Esophagus squamous epithelium (tissue), 4 donors: ENCODE data around the gene CTNS.

Experiments used
- CTCF ChIP-seq, 6 experiments: fragments of 450-650 bp in 4 of 6; fragments of 200-600 bp in 2 of 6; sonication (generic) in 2 of 6; IDR thresholded peaks; one replicate each; pipeline ENCODE4 v1.5.1; 2016 to 2019; ENCODE audit warnings: antibody characterized with exemption in 6 of 6, mild to moderate bottlenecking in 4 of 6, moderate library complexity in 4 of 6
- POLR2A ChIP-seq, 4 donors: fragments of 450-650 bp; IDR thresholded peaks; one replicate each; pipeline ENCODE4 v1.6.1; 2017; ENCODE audit warnings: antibody characterized with exemption in 4 of 4, mild to moderate bottlenecking in 4 of 4, moderate library complexity in 3 of 4

GRCh38 chr17:3622977-3623594 is 13.5 kb upstream of the CTNS start:
- TF ChIP-seq CTCF (IDR thresholded peaks at IDR 0.05), result no peak
- TF ChIP-seq POLR2A (IDR thresholded peaks at IDR 0.05), result no peak
